GM18505 (cell line): ENCODE measurements around the gene SERTAD3.
"Not testable (repeated sequence)": the region's sequence is repeated elsewhere in the genome, so short reads cannot be mapped to it uniquely, and the experiment has no call there.

ENCODE experiments used
- ATAC-seq: cut with Tn5 transposase; IDR thresholded peaks from one replicate; pipeline ENCODE4 v1.9.1; 2021; ENCODE audit not compliant: unreplicated experiment
- POLR2A ChIP-seq: IDR thresholded peaks from 4 replicates; pipeline ENCODE4 v1.6.1; 2011; ENCODE audit warnings: borderline replicate concordance; ENCODE audit not compliant: insufficient read depth, insufficient read length; ENCODE audit errors: extremely low read depth

The SERTAD3 gene

DNA sequence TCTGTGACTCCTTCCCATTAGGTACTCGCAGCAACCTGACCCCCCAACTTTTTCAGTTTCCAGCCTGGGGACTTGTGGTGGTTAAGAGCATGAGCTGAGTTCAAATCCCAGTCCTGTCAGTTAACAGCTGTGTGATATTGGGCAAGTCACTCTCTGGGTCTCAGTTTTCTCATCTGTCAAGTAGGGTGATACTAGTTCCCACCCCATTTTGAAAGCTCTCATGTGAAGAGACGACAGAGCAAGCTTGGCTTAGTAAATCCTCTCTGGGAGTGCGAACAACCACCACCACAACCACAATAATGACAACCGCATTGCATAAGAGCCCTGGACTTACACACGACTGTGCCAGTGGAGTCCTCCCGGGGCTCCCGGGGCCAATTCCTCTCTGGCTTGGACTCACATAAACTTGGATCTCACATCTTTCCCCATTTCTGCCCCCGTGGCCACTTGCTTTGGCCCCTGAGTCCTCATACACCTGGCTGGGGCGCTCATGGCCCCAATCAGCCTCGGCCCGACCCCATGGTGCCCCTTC is 21.0 kb upstream of the SERTAD3 start:
- no peak for TF ChIP-seq POLR2A
- ATAC-seq = no peak

DNA sequence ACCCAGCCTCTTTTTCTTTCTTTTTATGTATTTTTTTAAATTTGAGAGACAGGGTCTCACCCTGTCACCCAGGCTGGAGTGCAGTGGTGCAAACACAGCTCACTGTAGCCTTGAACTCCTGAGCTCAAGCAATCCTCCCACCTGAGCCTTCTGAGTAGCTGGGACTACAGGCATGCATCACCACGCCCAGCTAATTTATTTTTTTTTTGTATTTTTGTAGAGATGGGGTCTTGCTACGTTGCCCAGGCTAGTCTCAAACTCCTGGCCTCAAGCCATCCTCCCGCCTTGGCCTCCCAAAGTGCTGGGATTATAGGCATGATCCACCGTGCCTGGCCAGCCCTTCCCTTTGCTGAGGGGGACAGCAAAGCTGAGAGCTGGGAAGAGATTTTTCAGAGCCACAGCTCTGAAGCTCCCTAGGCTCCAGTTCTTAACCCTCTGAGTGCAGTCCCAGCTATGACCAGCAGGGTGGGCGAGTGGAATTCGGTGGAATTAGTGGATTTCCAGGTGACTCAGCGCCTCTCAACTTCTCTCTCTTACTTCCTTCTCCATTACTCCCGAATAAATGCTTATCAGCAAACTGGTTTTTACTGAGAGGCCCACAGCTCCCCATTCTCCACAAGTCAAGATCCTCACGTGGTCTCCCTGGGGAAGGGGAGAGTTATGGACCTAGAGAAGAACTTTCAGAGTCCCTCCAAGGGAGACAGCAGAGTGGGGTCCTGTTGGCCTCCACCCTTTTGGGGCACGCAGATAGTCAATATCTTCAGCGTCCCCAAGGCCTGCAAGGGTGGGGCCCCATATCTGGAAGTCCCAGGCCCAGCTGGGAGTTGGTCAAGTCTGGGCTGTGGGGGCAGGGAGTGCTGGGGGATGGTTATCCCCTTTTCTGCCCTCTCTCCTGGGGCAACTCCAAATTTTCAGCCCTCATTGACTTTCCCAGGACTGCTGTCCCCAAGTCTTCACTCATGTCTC is 20.2 kb upstream of the SERTAD3 start:
- TF ChIP-seq POLR2A = no peak
- no peak for ATAC-seq

DNA sequence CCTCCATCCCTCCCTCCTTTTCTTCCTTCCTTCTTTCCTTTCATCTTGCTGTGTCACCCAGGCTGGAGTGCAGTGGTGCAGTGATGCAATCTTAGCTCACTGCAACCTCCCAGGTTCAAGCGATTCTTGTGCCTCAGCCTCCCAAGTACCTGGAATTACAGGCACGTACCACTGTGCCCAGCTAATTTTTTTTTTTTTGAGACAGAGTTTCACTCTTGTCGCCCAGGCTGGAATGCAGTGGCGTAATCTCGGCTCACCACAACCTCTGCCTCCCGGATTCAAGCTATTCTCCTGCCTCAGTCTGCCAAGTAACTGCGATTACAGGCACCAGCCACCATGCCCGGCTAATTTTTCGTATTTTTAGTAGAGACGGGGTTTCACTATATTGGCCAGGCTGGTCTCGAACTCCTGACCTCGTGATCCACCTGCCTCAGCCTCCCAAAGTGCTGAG is 19.5 kb upstream of the SERTAD3 start:
- ATAC-seq = not testable (repeated sequence)

DNA sequence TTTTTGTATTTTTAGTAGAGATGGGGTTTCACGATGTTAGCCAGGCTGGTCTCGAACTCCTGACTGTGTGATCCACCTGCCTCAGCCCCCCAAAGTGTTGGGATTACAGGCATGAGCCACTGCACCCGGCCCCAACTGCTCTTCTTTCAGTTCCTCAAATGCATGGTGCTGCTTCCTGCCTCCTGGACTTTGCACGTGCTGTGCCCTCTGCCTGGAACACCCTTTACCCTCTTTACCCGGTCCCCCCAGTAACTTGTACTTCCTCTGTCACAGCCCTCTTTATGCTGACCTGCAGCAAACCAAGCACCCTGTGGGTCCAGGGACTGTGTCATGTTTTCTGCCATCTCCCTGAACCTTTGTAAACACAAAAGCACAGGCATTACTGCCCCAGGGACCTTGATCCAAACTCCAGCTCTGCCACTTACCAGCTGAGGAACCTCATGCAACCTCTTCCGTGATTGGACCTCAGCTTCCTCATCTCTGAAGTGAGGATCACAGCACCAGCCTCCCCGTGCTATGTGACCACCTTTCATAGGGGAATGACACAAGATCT is 17.6 kb upstream of the SERTAD3 start:
- TF ChIP-seq POLR2A = no peak
- ATAC-seq = no peak

DNA sequence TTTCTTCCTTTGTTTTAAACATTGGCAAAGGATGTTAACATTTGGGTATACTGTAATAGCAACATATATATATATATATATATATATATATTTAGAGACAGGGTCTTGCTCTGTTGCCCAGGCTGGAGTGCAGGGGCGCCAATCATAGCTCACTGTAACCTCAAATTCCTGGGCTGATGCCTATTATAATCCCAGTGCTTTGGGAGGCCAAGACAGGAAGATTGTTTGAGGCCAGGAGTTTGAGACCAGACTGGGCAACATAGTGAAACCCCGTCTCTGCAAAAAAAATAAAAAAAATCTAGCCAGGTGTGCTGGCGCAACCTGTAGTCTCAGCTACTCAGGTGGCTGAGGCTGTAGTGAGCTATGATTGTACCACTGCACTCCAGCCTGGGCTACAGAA is 16.1 kb upstream of the SERTAD3 start:
- no peak for TF ChIP-seq POLR2A
- no peak for ATAC-seq

DNA sequence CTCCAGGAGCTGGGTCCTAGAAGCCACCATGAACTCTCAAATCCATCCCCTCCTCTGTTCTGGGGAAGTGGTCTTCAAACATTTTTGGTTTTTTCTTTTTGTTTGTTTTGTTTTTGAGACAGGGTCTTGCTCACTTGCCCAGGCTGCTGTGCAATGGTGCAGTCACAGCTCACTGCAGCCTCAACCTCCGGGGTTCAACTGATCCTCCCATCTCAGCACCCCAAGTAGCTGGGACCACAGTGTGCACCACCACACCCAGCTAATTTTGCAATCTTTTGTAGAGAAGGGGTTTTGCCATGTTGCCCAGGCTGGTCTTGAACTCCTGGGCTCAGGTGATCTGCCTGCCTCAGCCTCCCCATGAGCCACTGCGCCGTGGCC is 14.5 kb upstream of the SERTAD3 start:
- ATAC-seq = no peak
- no peak for TF ChIP-seq POLR2A

DNA sequence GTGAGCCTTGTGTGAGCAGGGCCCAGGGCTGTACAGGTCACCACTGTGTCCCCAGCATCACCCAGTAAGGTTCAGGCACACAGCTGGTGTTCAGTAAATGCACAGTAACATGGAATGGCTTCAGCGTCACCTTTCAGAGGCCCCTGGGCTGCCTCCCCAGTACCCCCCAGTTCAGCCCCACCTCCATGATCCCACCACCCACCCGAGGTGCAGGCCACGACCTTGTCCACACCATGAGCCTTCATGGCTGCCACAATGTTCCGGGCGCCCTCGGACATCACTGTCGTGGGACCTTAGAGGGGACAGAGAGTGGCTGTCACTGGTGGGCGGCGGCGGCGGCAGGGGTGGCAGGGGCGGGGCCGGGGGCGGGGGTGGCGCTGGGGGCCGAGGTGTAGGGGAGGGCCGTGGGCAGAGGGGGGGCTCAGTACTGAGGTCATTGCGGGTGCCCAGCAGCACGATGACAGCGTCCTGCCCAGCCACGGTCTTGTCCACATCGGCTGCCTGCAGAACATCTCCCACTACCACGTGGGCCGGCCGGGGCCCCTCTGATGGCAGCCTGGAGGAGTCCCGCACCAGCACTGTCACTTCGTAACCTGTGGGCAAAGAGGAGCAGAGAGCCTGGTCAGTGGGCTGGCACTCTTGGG is 13.9 kb upstream of the SERTAD3 start:
- ATAC-seq = no peak
- TF ChIP-seq POLR2A = no peak

DNA sequence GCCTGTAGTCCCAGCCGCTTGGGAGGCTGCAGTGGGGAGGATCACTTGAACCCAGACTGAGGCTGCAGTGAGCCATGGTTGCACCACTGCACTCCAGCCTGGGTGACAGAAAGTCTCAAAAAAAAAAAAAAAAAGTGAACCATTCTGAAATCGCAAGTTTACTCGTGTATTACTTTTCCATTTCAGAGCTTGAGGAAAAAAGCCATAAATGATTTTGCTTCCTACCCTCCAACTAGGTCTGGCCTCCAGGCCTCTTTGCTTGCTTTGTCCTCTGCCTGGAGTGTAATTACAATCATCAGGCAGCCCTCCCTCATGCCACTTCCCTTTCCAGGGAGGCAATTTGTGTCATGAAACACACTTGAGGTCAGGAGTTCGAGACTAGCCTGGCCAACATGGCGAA is 12.9 kb upstream of the SERTAD3 start:
- ATAC-seq = no peak
- no peak for TF ChIP-seq POLR2A

DNA sequence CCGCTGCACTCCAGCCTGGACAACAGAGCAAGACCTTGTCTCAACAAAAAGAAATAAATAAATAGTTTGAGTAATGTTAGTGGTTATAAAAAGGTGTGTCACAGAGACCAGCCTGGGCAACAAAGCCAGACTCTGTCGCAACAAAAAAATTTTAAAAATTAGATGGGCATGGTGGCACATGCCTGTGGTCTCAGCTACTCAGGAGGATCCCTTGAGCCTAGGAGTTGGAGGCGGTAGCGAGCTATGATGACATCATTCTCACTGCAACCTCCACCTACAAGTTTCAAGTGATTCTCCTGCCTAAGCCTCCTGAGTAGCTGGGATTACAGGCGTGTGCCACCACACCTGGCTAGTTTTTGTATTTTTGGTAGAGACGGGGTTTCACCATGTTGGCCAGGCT is 9.8 kb upstream of the SERTAD3 start:
- ATAC-seq = not testable (repeated sequence)

DNA sequence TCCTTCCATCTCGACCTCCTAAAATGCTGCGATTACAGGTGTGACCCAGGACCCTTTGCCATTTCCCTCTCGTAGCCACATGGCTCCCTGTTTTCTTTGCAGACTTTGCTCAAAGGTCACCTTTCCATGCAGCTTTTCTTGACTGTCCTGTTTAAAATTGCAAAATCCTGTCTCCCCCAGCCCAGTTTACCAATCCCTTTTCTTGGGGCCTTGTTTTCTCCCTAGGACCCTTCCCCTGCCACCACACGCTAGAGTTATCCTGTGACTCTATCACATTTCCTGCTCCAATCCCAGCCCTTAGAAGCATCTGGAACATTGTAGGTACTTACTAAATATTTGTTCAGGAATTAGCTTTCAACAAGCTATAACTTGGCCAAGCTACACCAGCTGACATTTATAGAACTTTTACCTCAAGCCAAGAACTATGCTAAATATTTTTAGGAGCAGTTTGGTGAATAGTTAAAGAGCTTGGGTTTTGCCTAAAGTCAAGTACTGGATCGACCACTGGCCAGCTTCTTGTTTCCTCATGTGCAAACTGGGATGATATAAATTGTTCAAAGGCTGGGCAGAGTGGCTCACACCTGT is 9.1 kb upstream of the SERTAD3 start:
- no peak for TF ChIP-seq POLR2A

DNA sequence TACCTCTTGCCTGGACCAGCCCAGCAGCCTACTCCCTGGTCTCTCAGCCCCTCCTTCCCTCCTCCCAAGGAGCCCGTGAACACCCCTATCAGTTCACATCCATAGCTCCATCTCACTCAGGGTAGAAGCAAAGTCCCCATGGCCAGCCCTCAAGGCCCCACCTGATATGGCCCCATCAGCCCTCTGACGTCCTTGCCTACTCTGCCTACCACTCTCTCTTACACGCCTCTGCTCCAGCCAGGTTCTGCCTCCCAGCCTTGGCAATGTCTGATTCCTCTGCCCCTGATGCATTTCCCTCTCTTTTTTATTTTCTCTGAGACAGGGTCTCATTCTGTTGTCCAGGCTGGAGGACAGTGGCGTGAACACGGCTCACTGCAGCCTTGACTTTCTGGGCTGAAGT is 7.9 kb upstream of the SERTAD3 start:
- no peak for ATAC-seq
- no peak for TF ChIP-seq POLR2A

More for the DNA sequence above, 9.1 kb upstream of the SERTAD3 start:
- ATAC-seq = no peak

DNA sequence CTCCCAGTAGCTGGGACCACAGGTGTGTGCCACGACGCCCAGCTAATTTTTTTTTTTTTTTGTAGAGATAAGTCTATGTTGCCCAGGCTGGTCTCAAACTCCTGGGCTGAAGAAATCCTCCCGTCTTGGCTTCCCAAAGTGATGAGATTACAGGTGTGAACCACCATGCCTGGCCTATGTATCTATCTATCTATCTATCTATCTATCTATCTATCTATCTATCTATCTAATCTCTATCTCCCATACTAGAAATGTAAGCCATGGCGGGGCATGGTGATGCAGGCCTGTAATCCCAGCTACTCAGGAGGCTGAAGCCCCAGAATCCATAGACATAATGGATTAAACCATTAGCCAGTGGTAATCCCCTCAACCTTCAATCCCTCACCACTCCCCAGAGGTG is 6.5 kb upstream of the SERTAD3 start:
- no peak for TF ChIP-seq POLR2A
- ATAC-seq = no peak

DNA sequence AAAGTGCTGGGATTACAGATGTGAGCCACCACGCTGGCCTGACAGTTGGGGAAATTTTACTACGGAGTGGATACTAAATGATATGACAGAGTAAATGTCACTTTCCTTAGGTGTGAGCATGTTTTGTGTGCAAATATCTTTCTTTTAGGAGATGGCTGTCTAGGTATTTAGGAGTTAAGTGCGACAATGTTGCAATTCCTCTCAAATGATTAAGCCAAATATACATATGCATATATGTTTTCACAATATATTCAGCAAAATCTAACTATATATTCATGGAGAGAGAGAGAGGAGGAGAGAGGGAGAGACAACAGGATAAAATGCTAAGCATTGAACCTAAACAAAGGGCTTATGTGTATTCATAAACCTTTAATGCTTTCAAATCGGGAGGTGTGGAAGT is 5.4 kb upstream of the SERTAD3 start:
- no peak for TF ChIP-seq POLR2A
- no peak for ATAC-seq
